Measurements from ENCODE around the gene TRIM54.

The TRIM54 gene

GRCh38 chr2:27258051-27258450 lies 24.2 kb upstream of the TRIM54 start:
- H3K36me3 ChIP-seq (ENCODE audit: control insufficient read depth, insufficient read depth, low read length): no peaks in the 10 kb centered on the region
- TF ChIP-seq, protein P1, sequence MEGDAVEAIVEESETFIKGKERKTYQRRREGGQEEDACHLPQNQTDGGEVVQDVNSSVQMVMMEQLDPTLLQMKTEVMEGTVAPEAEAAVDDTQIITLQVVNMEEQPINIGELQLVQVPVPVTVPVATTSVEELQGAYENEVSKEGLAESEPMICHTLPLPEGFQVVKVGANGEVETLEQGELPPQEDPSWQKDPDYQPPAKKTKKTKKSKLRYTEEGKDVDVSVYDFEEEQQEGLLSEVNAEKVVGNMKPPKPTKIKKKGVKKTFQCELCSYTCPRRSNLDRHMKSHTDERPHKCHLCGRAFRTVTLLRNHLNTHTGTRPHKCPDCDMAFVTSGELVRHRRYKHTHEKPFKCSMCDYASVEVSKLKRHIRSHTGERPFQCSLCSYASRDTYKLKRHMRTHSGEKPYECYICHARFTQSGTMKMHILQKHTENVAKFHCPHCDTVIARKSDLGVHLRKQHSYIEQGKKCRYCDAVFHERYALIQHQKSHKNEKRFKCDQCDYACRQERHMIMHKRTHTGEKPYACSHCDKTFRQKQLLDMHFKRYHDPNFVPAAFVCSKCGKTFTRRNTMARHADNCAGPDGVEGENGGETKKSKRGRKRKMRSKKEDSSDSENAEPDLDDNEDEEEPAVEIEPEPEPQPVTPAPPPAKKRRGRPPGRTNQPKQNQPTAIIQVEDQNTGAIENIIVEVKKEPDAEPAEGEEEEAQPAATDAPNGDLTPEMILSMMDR (IDR thresholded peaks at IDR 0.05; ENCODE audit: insufficient read depth, low read length, poor library complexity, severe bottlenecking): no peak
- no peak overlapping the region for H3K4me3 ChIP-seq (replicated peaks; ENCODE audit: low read depth, low read length)
- H3K27me3 ChIP-seq (replicated peaks; ENCODE audit: control insufficient read depth, insufficient read depth, low read length): peaks cover 7% of the 10 kb centered on the region
- DNase-seq (ENCODE audit: extremely low read depth, insufficient read length): no peak

DNA sequence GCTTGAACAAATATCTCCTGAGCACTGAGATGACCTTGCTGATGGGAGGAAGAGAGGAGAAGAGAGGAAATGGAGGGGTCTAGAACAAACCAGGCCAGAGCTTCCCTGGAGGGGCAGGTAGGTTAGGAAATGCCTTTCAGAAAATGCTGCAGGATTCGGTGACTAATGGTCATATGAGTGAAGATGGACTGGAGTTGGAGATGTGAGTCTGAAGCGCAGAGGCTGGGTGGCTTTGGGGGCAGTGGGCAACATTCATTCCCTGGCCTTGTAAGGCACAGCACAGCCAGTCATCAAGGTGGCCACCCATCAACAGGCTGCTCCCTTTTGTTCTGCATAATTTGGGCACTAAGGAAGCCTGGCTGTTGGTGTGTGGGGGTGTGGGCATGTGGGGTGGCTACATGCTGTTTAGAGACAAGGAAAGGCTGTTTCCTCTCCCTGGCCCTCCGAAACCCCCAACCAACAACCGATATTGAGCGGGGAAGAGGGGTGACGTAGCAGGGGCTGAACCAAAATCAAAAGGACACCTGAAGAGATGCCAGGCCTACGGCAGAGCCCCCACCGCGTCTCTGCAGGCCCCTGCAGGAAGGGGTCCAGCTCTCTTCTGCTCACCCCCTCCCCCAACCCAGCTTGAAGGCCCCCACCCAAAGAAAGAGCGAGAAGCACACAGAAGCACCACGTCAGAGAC lies 20.8 kb upstream of the TRIM54 start:
- TF ChIP-seq, protein P1 (IDR thresholded peaks at IDR 0.05; ENCODE audit: insufficient read depth, low read length, poor library complexity, severe bottlenecking): no peak
- DNase-seq (ENCODE audit: extremely low read depth, insufficient read length): no peak
- H3K4me3 ChIP-seq (replicated peaks; ENCODE audit: low read depth, low read length): no peak overlapping the region
- H3K36me3 ChIP-seq (ENCODE audit: control insufficient read depth, insufficient read depth, low read length): no peaks in the 10 kb centered on the region
- peaks cover 6% of the 10 kb centered on the region for H3K27me3 ChIP-seq (replicated peaks; ENCODE audit: control insufficient read depth, insufficient read depth, low read length)

- TF ChIP-seq, protein P1 (IDR thresholded peaks at IDR 0.05; ENCODE audit: insufficient read depth, low read length, poor library complexity, severe bottlenecking): no peak
Measured at GRCh38 chr2:27261926-27262298, 20.3 kb upstream of the TRIM54 start.

GRCh38 chr2:27262379-27263286 lies 19.6 kb upstream of the TRIM54 start, which contains the start of gene SLC30A3:
TSS of gene SLC30A3 (minus strand) at chr2:27263047. CDS start at chr2:27262906, 141 bp downstream.
- DNase-seq (ENCODE audit: extremely low read depth, insufficient read length): peak; percentile 70
- TF ChIP-seq, protein P1 (IDR thresholded peaks at IDR 0.05; ENCODE audit: insufficient read depth, low read length, poor library complexity, severe bottlenecking): no peak
- peak within 1 kb of the TSS; percentile 58 for H3K4me3 ChIP-seq (replicated peaks; ENCODE audit: low read depth, low read length)
- H3K27me3 ChIP-seq (replicated peaks; ENCODE audit: control insufficient read depth, insufficient read depth, low read length): peaks cover 6% of the 10 kb centered on the region
- H3K36me3 ChIP-seq (ENCODE audit: control insufficient read depth, insufficient read depth, low read length): no peaks in the 10 kb centered on the region

More at GRCh38 chr2:27261926-27262298, 20.3 kb upstream of the TRIM54 start:
- Histone ChIP-seq H3K4me3 (replicated peaks; ENCODE audit: low read depth, low read length) (no peak overlapping the region), H3K36me3 (ENCODE audit: control insufficient read depth, insufficient read depth, low read length) (no peaks in the 10 kb centered on the region), H3K27me3 (replicated peaks; ENCODE audit: control insufficient read depth, insufficient read depth, low read length) (peaks cover 6% of the 10 kb centered on the region)
- DNase-seq (ENCODE audit: extremely low read depth, insufficient read length): no peak

DNA sequence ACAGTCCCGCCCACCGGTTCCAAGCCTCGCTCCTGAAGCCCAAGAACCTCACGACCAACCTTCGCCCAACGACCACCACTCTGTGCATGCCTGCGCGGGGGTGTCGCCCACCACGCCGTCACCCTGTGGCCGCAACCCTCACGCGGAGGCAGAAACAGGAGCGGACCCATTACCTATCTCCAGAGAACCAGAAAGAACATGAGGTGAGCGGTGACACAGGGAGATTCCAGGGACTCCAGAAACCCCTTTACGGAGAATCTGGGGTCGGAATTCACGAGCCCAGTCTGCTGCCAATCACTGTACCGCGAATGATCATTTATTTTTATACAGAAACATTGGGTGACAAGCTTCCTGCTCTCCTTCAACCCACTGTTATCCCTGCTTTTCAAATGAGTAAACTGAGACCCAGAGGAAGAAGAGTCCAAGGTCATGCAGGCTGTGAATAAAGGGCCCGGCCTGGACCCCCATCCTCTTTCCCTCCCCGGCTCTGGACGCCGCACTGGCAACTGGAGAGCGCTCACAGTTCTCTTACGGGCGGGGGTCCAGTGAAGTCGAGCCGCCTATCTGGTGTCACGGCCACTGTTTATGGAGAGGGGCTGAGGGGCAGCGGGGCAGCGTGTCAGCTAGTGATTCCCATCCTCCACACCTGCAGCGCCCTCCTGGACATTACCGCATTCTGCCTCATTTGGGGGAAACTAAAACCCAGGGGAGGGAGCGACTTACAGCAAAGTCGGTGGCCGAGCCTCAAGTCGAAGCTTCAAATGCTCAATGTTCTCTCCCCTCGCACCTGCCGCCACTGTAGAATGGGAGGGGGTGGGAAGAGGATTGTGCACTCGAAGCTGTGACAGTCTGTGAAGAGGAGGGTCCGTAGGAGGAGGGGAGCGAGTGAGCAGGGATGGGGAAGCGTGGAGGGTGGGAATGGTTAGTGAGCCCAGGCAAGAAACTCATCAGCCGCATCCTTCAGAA lies 18.7 kb upstream of the TRIM54 start:
- TF ChIP-seq, protein P1 (IDR thresholded peaks at IDR 0.05; ENCODE audit: insufficient read depth, low read length, poor library complexity, severe bottlenecking): no peak
- H3K27me3 ChIP-seq (replicated peaks; ENCODE audit: control insufficient read depth, insufficient read depth, low read length): peaks cover 6% of the 10 kb centered on the region

More for the DNA sequence above, 18.7 kb upstream of the TRIM54 start:
- no peaks in the 10 kb centered on the region for H3K36me3 ChIP-seq (ENCODE audit: control insufficient read depth, insufficient read depth, low read length)
- DNase-seq (ENCODE audit: extremely low read depth, insufficient read length): no peak
- H3K4me3 ChIP-seq (replicated peaks; ENCODE audit: low read depth, low read length): peak overlapping the region; percentile 58

Data from GM06990 (cell line).